Measurements from ENCODE around the gene ENGASE.

Gene ENGASE

DNA sequence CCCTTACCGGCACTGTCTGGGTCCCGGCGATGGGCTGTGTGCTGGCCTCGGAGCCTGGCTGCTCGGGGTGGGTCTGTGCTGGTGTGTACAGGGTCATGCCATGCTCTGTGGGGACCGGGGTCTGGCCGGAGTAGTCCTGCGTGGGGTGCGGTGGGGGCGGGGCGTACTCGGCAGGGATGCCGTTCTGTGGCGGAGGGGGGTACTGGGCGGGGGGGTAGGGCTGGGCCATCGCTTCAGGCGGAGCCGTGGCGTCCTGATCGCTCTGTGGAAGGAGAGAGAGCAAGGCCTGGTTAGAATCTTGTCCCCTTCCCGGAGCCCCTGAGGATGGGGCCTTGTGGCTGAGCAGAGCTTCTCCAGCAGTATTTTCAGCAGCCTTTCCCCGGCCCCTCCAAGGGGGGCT, 40.9 kb downstream of the ENGASE start:
- no peak overlapping the region for H3K4me3 ChIP-seq (ENCODE audit: low read depth, low read length)
- TF ChIP-seq, protein P1, sequence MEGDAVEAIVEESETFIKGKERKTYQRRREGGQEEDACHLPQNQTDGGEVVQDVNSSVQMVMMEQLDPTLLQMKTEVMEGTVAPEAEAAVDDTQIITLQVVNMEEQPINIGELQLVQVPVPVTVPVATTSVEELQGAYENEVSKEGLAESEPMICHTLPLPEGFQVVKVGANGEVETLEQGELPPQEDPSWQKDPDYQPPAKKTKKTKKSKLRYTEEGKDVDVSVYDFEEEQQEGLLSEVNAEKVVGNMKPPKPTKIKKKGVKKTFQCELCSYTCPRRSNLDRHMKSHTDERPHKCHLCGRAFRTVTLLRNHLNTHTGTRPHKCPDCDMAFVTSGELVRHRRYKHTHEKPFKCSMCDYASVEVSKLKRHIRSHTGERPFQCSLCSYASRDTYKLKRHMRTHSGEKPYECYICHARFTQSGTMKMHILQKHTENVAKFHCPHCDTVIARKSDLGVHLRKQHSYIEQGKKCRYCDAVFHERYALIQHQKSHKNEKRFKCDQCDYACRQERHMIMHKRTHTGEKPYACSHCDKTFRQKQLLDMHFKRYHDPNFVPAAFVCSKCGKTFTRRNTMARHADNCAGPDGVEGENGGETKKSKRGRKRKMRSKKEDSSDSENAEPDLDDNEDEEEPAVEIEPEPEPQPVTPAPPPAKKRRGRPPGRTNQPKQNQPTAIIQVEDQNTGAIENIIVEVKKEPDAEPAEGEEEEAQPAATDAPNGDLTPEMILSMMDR (conservative IDR thresholded peaks at IDR 0.05; ENCODE audit: low read depth, low read length): no peak
- no peak for DNase-seq (ENCODE audit: low read depth)

DNA sequence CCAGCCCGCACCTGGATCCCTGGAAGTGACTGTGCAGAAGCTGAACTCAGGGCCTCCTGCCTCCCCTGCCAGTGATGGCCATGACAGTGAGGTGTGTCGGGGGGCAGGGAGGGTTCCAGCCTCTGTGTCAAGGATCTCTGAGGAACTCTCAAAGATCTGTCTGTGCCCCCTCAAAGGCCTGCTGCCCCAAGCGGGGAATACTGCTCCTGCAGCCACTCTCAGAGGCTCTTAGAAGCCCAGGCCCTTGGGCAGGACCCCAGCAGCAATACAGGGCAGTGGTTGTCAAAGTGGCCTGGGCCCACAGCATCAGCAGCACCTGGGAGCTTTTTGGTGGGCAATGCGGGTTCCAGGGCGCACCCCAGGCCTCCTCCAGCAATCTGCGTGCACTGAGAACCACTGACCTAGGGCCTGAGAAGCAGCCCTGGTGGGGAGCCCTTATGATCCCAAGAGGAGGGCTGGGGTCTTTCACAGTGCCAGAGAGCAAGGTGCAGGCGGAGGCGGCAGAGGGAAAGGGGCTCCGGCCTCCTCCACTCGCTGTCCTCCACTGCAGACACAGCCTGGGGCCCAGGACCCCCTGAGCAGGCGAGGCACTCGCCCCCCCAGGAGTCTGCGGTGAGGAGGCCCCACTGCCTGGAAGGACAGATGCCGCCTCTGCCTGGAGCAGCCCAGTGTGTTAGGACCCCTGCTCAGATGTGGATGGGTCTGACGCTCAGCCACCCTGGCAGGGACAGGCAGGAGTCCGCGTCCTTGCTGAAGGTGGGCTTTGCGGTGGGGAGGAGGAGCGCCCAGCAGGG, 42.1 kb downstream of the ENGASE start:
- no peak overlapping the region for H3K4me3 ChIP-seq (ENCODE audit: low read depth, low read length)
- DNase-seq (ENCODE audit: low read depth): no peak
- TF ChIP-seq, protein P1 (conservative IDR thresholded peaks at IDR 0.05; ENCODE audit: low read depth, low read length): no peak

DNA sequence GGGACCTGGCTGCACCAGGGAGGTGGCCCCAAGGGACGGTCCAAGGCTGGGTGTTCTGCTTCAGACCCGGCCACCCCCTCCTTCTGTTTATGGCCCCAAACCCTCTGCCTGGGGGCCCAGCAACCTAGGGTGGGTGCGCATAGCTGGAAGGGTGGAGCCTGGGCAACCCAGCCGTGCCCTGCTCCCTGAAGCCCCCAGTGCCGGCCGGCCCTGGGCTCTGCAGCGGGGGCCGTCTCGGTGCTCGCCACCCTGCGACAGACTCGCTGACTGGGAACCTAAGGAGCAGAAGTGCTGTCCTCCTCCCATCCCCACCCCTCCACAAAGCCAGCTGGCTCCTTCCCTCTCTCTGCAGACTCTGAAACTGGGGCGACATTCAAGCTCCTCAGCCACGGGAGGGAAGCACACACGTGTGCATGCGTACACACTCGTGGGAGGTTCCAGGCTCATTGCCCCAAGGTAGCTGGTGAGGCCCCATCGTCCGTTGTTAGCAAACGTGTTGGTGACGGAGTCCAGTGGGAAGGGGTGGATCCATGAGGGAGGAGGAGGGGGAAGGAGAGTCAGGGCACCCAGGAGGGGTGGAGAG, 43.4 kb downstream of the ENGASE start:
- no peak overlapping the region for H3K4me3 ChIP-seq (ENCODE audit: low read depth, low read length)
- TF ChIP-seq, protein P1 (conservative IDR thresholded peaks at IDR 0.05; ENCODE audit: low read depth, low read length): no peak
- DNase-seq (ENCODE audit: low read depth): no peak

DNA sequence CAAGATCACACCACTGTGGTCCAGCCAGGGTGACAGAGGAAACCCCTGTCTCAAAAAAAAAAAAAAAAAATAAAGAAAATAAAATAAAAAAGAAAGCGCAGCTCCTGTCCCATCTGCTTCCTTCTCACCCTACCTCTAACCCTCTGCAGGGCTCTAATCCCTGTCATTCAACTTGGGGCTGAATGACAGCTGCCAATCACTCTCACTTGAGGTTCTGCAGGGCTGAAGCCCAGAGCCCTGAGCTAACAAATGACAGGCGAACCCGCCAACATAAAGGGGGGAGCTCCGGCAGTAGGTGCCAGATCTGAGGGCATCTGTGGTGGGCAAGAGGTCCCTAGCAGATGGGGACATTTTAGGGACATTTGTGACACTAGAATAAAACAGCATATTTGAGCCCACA, 44.3 kb downstream of the ENGASE start:
- no peak for DNase-seq (ENCODE audit: low read depth)
- no peak overlapping the region for H3K4me3 ChIP-seq (ENCODE audit: low read depth, low read length)
- TF ChIP-seq, protein P1 (conservative IDR thresholded peaks at IDR 0.05; ENCODE audit: low read depth, low read length): no peak

DNA sequence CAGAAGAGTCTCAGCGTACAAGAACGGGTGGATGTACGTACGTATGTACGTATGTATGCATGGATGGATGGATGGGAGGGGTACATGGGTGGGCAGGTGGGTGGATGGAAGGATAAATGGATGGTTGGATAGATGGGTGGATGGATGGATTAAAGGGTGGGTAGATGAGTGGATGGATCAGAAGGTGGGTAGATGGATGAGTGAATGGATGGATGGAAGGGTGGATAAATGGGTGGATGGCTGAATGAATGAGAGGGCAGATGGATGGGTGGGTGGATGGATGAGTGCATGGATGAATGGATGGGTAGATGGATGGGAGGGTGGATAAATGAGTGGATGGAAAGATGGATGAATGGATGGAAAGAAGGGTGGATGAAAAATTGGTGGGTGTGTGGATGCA, 45.6 kb downstream of the ENGASE start:
- DNase-seq (ENCODE audit: low read depth): no peak
- no peak overlapping the region for H3K4me3 ChIP-seq (ENCODE audit: low read depth, low read length)
- TF ChIP-seq, protein P1 (conservative IDR thresholded peaks at IDR 0.05; ENCODE audit: low read depth, low read length): no peak

DNA sequence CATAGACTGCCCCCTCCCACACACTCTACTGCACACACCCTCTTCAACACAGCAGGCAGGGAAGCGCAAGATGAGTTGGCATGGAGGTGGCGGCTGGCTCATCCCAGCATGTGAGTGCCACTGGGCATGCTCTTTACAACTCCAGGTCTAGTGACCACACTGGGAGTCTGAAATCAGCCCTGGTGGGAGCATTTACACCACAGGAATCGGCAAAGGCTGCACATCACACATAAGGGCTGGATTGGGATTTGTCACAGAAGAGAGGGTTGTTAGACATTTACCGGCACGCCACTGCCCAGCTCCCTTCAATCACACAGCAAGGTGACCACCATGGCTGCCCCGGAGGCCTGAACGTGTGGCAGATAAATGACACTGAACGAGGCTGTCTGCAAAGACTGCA, 49.4 kb downstream of the ENGASE start:
- no peak for DNase-seq (ENCODE audit: low read depth)
- H3K4me3 ChIP-seq (ENCODE audit: low read depth, low read length): no peak overlapping the region
- TF ChIP-seq, protein P1 (conservative IDR thresholded peaks at IDR 0.05; ENCODE audit: low read depth, low read length): no peak
